Stimulated activated naive CD4-positive, alpha-beta T cell (primary cell): ENCODE results near the gene ATP4A.

Experiments used
- DNase-seq, 6 experiments: peaks; one replicate each; lab custom pipeline; 2025; lab: John Stamatoyannopoulos, UW

The ATP4A gene

DNA sequence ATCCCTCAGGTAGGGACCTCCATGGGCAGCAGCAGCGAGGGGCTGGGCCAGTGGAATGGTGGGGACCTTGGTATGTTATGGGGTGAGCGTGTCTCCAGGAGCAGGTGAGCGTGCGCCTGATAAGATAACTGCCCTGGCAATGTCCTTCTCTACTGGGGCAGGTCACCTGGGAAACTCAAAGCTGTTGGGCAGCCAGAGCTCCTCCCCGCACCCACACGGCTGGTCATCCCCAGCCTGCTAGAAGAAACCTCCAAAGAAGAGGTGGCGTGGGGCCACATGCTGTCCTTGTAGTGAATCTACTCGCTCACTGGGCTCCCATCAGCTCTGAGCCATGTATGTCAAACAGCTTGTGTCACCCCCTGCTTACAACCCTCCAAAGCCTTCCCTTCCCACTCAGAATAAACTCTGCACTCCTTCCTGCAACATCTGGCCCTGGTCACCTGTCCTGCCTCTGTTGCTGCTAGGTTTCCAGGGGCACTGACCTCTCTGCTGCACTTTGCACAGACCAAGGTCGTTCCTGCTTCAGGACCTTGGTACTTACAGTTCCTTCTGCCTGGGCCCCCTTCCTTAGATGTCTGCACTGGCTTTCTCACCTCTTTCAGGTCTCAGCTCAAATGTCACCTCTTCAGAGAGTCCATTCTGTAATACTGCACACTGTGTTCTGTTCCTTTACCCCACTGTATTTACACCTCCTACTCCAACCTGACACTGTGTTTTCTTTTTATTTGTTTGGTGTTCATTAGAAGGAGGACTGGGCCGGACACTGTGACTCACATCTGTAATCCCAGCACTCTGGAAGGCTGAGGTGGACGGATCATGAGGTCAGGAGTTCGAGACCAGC lies 1.8 kb upstream of the ATP4A start:
- DNase-seq, result no peak

DNA sequence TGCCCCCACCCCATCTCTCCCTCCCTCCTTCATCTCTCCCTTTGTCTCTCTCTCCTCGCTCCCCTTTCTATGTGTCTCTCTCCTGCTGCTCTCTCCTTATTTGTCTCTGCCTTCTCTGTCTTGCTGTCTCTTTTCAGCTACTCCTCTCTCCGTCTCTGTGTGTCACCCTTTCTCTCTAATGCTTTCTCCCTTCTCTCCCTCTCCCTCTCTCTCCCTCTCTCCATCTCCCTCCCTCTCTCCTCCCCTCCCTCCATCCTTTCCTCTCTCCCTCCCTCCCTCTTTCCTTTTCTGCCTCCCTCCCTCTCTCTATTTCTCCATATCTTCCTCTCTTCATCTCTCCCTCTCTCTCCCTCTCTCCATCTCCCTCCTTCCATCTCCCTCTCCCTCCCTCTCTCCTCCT lies 682 bp downstream of the ATP4A start:
- no peak for DNase-seq

DNA sequence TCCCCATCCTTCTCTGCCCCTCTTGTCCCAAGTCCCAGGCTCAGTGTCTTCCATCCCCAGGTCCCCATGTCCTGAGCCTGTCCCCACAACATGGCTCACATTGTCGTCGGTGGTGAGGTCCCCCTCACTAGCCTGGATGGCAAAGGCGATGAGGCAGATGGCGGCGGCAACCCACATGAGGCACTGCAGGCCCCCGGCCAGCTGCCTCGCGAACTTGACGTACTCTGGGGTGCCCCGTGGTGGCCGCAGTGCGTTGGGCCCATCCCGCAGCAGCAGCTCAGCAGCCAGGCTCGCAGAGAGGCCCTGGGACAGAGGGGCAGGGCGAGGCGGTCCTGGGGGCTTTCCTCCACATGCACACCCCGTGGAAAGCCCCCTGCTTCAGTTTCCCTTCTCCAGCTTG lies 1.1 kb downstream of the ATP4A start:
- DNase-seq, result no peak

DNA sequence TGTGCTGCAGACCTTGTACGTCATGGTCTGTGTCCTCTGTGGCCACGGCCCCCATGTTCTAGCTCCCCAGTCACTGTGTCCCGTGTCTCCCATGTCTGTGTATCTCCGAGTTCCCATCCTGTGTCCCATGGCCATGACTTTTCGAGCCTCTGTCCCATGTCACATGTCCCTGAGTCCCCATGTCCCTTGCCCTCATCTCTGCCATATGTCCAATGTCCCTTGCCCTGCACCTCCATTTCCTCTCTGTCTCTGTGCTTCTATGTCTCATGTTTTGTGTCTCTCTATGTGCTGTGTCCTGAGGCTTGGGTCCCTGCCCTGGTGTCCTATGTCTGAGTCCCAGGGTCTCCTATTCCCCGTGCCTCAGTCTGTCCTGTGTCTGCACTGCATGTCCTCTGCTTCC lies 2.0 kb downstream of the ATP4A start:
- DNase-seq, result no peak

DNA sequence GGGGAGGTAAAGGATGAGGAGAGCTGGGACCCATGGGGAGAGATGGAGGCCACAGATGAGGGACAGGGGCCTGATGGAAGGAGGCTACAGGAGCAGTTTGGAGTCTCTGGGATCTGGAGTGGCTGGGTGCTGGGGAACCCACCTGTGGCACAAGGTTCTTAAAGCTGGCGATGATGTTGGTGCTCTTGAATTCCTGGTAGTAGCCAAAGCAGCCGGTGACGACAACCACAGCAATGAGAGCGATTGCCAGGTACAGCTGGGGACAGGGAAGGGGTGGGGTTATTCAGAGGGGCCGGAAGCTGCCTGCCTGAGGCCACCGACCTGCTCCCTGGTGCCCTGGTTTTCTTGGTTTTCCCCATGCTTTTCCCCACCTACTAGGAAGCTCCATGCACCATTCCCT lies 2.8 kb downstream of the ATP4A start:
- DNase-seq, result no peak

DNA sequence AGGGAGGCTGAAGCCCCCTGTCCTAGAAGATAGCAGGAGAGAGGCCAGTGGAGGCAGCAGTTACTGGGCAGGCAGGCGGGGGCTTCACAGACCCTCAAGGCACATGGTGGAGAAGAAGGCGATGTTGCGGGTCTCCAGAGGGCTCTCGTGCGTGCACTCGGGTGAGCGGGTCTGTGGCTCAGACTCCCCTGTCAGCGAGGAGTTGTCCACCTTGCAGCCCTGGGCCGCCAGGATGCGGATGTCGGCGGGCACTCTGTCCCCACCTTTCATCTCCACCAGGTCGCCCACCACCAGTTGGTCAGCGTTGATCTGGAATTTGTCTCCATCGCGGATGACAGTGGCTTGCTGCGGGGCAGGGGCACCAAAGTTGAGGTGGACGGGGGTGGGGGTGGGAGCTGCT lies 3.2 kb downstream of the ATP4A start:
- no peak for DNase-seq

DNA sequence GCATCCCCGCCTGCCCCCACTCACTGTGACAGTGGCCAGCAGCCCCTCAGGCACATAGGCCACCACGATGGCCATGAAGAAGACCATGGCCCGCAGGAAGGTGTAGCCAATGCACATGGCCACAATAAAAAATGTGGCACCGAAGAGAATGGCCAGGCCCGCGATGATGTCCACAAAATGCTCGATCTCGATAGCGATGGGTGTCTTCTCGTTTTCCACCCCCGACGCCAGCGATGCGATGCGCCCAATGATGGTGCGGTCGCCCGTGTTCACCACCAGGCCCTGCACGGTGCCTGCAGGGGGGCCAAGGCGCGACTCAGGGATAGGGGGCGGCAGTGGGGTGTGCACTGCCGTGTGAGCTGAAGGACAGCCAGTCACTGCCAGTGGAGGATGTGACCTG lies 3.7 kb downstream of the ATP4A start:
- no peak for DNase-seq

DNA sequence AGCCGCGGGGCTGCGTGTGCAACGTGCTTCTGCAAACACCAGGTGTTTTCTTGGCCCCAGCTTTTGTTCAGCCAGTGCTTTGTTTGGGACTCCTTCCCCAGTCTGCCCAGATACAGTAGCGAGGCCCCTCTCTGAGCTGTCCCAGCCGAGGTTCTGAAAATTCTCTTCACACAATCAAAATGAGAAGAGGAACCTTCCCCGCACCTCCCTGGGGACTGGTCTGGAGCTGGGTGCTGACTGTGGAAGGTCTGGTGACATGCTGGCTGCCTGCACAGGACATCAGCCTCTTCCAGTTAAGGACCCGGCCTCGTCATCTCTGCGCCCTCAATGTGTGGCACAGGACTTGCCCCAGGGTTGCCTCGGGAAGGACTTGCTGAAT lies 4.2 kb downstream of the ATP4A start:
- DNase-seq, result no peak

DNA sequence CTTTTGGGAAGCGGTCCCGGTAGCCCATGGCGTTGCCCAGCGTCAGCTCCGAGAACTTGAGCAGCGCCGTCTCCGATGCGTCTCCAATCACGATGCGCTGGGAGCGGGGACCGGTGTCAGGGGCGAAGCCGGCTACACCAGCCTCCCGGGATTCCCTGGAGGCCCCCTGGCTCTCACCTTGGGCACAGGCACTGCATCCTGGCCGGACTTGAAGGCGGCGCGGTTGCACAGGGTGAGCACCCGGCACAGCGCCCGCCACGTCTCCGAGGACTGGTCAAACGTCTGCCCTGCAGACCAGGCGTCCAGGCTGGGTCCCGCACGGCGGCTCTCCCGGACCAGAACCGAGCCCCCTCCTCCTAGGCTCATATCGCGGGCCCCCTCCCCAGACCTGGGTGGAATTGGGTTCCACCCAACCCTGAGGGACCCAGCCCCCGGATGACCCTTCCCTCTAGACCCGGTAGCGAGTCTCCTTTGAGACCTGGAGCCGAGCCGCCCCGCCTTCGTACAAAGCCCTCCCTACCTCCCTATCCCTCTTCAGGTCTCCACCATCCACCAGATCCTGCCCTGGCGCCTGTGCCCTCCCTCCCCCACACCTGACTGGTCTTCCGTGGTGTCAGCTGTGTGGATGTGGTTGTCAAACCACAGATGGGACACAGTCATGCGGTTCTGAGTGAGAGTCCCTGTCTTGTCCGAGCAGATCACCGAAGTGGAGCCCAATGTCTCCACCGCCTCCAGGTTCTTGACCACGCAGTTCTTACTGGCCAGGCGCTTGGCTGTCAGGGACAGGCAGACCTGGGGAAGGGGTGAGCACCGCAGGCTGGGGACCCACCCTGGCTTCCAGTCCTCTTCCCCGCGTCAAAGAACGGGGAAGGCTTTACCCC lies 4.8 kb downstream of the ATP4A start:
- DNase-seq, result no peak

DNA sequence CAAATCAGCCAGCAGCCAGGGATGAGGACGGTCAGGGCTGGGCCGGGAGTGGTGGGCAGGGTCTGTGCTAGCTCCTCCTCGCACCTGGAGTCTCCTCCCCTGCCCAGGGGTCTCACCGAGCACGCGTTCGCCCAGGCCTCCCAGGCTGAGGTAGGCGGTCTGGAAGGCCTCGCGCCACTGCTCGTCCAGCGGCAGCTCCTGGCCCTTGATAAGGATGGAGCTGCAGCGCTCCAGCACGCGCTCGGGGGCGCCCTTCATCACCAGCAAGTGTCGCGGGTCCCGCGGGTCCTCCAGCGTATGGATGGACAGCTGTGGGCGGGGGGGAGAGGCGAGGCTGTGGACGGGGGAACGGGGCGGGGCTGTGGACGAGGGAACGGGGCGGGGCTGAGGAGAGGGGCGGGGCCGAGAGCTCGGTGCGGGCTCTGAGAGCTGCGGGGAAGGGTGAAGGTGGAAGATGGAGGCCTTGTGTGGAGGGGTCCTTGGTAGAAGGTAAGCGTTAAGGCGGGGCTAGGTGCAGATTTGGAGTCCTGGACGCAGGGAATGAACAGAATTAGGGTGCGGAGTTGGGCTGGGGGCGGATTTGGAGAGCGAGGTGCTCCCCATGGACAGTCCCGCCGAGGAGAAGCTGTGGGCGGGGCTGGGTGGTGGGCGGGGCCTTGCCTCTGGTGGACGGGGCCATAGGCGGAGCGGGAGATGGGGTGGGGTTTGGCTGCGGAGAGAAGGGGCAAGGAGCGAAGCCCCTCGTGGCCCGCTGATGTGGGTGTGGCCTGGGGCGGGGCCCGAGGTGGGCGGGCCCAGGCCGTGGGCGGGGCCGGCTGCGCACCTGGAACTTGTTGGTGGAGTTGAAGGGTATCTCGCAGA lies 5.7 kb downstream of the ATP4A start:
- DNase-seq, result peak in 5 of 6 experiments; percentile 21 to 63 (median 53)

DNA sequence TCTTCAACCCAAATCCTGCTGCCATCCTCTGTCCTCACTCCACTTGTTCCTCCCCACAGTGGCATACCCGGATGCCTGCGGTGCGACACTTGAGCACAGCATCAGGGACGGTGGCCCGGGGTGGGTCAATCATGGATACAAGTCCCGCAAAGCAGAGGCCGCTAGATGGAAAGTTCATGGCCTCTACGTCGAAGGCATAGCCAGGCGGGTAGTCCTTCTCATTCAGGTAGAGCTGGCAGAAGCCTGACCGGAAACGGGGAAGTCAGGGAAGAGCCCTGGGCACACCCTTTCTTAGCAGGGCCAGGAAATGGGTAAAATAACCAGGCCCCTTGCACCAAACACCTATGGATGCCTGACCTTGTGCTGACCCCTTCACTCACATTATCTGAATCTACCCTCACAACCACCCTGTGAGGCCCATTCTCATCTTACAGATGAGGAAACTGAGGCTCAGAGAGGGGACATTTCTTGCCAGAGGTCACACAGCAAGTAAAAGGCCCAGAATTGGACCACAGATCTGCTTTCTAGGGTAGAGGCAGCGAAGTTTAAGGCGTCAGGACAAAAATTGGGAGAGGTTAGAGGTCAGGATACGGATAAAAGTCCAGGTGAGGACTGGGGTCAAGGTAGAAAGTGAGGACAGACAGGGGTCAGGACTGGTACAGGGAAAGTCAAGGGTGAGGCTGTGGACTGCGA lies 6.5 kb downstream of the ATP4A start:
- DNase-seq, result no peak

DNA sequence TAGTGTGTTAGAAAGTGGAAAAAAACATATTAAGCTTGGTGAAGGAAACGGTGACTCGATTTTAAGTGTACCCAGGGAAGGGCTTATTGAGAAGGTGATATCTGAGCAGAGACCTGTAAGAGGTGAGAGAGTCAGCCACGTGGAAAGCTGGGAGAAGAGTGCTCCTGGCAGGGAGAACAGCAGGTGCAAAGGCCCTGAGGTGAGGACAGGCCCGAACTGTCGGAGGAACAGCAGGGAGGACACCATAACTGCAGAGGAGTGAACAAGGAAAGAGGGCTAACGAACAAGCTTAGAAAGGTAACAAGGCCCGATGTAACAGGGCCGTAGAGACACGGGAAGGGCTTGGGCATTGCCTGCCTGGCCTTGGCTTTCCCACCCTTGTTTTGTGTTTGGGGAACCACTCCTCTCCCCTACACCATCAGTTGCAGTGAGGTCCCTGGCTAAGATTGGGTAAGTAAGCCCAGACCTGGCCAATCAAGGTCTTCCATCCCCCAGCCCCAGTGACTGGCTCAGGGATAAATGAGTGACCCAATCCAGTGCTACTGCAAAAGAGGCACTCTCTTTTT lies 7.3 kb downstream of the ATP4A start:
- no peak for DNase-seq

DNA sequence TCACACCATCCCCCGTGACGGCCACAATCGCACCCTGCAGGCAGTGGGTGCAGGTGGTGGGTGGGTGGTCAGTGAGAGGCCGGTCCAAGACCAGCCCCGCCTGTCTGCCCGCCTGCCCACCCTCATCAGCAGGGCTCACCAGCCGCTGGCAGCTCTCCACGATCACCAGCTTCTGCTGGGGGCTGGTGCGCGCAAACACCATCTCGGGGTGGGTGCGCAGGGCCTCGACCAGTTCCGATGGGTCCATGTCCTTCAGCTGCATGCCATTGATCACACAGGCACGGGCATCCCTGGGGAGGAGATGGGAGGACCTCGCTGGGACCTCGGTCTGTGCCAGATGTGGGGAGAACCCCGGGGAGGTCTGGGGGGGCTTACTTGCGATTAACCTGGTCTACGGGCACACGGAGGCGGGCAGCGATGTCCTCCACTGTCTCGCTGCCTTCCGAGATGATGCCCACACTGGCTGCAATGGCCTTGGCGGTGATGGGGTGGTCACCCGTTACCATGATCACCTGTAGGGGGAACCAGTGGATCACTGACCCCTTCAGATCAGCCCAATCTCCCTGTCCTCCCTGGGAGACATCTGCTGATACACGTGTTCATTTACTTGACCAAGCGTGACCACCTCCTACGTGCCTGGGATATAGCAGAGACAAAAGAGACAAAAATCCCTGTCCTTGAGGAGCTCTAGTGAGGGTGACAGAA lies 8.0 kb downstream of the ATP4A start:
- DNase-seq, result no peak

DNA sequence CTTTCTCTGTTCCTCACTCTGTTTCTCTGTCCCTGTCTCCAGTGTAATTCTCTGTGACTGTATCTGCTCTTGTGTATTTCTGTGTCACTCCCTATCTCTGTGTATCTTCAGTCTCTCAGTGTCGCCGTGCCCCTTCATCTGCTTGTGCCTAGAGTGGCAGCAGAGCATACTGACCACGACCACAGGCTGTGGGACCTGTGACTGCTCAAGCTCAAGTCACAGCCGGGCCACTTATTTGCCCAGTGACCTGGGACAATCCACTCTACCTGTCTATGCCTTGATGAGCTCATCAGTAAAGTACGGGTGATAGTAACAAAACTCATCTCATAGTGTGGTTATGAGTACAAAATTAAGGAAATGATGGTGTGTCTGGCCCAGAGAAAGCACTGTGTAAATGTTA lies 9.4 kb downstream of the ATP4A start:
- no peak for DNase-seq

DNA sequence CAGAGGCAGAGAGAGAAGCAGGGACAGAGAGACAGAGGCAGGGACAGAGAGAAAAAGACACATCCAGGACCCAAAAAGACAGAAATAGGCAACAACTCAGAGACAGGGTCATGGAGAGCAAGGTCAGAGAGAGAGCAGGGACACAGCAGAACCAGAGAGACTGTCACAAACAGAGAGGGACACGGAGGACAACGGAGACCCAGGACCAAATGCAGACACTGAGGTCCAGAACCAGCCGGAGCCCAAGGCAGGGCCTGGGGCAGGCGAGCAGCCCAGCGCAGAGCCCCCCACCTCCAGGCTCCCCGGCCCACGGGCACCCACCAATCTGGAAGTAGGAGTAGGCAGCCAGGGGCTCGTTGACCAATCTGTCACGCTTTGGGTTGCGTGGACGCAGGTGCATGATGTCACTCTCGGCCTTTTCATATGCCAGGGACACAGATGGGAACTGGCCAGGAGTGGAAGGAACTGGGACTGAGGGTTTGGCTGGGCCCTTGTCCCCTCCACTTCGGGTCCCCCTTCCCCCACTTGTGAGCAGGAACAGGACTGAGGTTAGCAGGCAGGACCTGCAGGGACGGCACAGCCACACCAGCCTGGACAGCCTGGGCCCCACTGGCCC lies 10.0 kb downstream of the ATP4A start:
- no peak for DNase-seq

DNA sequence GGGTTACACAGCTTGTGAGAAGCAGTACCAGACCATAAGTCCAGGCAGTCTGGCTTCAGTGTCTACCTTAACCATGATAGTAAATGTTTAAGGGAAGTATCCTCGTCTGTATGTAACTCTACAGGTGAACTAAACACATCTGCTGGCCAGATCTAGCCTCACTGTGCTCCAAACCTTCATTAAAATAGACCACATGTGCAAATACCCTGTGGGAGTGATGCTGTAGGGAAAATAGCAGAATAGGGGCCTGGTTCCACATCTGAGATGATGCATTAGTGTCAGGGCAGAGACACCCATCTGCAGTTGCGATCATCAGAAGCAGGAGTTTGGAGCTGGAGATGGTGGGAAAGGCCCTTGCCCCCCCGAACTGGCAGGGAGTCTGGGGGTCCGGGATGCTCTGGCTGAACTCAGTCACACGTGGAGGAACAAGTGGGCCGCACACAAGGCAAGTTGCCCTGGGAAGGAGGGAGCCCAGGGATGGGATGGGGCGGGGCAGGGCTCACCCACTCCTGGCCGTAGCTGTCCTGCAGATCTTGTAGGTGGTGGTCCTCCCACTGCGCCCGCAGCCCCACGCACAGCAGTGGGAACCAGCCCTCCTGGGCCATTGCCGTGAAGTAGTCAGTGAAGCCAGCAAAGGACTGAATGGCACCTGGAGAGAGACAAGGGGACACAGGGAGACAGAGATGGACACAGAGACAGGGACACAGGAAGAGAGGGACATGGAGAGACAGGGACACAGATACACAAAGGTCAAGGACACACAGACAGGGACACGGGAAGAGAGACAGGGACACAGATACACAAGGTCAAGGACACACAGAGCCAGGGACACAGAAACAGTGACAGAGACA lies 10.7 kb downstream of the ATP4A start:
- DNase-seq, result no peak

DNA sequence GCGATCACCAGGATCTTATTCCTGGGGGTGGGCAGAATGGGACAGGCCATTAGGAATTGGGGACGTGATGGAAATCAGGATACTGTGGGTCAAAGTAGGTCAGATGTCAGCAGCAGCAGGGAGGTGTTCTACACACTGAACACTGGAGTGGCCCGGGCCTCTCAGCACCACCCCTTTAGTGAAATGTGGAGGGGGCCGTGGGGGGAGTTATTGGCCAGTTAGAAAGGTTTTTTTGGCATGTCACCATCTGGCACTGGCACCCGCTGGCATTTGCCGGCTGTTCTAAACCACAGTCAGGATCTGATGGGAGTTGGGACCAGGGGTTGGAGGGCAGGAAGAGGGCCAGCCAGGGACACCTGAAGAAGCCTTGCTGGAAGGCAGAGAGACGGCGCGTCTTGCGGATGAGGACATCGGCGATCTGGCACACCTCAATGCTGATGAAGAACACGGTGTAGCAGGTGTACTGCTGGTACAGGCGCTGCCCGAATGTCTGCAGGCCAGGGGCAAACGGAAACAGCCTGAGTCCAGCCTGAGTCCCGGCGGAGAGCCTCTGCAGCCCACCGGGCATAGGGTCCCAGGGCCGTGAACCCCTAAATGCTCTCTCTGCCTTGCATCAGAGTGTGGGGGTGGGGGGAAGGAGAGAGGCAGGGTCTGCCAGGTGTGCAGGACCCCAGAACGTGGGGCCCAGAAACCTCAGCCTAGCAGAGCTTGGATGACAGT lies 12.2 kb downstream of the ATP4A start:
- no peak for DNase-seq

DNA sequence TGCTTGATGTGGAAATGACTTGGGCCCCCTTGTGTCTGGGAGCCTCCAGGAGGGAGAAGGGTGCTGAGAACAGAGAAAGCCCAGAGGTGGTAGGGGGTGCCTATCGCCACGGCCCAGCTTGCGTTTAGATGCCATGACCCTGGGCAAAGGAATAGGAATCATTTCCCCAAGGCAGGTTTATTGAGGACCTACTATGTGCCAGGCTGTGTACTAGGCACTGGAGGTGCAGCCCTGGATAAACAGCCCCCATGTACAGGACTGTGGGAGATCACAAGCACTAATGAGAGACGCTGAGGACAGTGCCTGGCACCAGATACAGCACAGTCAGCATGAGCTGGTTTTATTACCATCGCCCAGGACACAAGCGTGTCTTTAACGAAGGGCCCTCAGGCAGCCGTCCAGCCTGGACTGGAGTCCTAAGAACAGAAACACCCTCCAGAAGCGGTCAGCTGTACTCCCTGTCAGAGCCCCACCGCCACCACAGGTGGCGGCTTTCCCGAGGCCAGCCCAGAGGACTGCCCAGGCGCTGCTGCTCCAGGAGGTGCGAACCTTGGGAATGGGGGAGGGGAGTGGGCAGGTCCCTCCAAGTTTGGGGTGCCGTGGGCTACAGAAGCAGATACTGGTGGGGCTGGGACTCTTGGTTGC lies 13.5 kb downstream of the ATP4A start:
- DNase-seq, result no peak
